NCI-H524 treated with DMSO at 0.1 percent for 48 hours (cell line): ENCODE measurements around the gene ZNF182.
"Not testable (repeated sequence)": the region's sequence is repeated elsewhere in the genome, so short reads cannot be mapped to it uniquely, and the experiment has no call there.

Experiments
- DNase-seq: peaks from one replicate; lab custom pipeline; 2025; lab: John Stamatoyannopoulos, UW

Gene ZNF182

DNA sequence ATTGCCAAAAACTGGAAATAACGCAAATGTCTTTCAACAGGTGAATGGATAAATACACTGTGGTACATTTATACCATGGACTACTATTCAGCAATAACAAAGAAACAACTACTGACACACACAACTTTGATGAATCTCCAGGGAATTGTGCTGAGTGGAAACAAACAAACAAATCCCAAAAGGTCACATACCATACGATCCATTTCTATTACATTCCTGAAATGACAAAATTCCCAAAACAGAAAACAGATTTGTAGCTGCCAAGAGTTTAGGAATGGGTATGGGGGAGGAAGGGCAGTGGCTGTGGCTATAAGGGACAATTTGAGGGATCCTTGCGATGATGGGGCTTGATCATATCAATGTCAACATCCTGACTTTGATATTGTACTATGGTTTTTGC is 2.5 kb downstream of the ZNF182 start:
- no peak for DNase-seq

DNA sequence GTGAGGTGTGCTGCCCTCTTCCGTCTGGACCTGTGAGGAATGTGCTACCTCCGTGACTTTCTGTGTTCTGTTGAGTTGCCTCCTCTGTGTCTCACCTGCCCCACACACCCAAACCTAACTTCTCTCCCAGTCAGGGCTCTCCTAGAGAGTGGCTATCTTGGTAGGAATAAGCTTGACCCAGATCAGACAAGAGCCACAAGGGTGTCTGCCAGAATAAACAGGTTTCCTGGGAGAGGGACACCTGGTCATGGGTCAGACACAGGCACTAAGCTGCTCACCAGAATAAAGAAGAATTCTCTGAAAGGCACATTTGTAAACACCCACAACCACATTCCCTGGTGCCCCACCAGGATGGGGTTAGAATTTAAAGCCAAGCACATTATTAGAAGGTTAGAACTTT is 11.1 kb downstream of the ZNF182 start:
- DNase-seq: no peak

DNA sequence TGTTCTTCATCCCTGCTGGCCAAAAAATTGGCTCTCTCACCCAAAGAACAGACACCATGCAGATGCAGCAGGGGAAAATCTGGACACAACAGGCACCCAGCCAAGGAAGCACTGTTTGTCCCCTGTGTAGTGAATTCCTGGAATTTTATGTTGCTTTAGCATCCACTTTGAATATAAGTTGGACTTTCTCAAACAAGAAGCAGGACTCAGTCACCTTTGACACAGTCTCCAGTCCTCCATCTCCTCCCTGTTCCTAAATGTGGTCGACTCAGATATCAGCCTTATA is 11.8 kb downstream of the ZNF182 start:
- no peak for DNase-seq

DNA sequence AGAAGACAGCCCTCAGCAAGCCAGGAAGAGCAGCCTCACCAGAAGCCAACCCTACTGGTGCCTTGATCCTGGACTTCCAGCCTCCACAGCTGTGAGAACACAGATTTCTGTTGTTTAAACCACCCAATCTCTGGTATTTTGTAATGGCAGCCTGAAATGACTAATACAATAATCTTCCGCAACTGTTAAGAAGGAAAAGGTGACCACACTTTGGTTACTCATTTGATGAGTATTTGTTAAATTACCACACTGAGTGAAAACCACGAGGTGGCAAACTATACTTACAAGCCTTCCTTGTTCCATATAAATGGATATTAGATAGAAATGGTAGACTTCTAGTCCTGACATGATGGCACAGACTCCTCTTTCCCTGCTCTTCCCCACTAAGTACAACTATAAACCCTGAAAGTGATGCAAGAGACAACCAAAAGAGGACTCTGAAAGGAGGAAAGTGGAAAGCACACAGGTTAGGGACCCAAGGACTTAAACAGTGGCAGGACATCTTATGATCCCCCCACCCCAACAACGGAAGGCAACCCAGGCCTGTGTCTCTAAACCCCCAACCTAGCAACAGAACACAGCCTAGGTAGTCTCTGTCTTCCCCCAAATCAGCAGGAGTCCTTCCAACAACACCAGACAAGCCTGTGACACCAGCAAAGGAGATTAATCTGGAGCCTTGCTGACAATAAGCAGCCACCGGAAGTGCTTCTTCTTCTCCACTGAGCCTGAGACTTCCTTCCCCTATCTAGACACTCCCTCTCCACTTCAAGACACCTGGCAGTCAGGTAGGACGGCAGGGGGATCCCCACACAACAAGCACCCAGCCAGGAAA is 12.3 kb downstream of the ZNF182 start:
- DNase-seq: no peak

DNA sequence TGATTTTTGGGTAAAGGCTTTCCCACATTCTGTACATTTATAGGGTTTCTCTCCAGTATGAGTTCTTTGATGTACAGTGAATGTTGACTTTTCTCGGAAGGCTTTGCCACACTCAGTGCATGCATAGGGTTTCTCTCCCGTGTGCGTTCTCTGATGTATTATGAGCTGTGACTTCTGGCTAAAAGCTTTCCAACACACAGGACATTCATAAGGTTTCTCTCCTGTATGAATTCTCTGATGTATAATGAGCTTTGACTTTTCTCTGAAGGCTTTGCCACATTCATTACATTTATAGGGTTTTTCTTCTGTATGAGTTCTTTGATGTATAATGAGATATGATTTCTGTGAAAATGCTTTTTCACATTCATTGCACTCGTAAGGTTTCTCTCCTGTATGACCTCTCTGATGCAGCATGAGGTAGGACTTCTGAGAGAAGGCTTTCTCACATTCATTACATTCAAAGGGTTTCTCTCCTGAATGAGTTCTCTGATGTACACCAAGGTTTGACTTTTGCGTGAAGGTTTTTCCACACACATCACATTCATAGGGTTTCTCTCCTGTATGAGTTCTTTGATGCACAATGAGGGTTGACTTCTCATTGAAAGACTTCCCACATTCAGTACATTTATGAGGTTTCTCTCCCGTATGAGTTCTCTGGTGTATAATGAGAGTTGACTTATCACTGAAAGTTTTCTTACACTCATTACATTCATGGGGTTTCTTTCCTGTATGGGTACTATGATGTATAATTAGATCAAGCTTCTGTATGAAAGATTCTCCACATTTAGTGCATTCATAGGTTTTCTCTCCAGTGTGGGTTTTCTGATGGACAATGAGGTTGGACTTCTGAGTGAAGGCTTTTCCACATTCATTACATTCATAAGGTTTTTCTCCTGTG is 27.3 kb downstream of the ZNF182 start:
- no peak for DNase-seq

DNA sequence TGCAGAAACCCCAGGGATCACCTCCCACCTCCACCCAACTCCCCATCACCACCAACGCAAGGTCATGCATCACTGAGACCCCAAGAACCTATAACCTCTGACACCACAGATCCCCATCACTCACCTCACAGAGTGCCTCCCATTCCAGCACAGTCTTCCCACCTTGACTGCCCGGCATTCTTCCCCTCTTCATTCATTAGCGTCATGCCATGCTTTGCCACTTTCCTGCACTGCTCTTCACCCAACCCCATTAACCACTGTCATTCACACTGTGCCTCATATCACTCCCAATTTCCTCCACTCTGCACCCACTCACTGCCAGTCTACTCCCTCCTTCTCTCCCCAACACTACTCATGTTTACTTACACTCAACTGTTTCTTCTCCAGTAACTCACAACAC is 30.6 kb downstream of the ZNF182 start:
- DNase-seq: no peak

DNA sequence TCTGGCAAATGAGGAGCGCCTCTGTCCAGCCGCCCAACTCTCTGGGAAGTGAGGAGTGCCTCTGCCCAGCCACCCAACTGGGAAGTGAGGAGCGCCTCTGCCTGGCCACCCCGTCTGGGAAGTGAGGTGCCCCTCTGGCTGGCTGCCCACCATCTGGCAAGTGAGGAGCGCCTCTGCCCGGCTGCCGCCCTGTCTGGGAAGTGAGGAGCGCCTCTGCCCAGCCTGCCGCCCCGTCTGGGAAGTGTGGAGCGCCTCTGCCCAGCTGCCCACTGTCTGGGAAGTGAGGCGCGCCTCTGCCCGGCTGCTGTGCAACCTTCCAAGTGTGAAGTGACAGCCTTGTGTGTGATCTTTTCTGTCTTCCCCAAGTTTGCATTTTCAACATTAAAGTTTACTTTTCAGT is 38.3 kb downstream of the ZNF182 start:
- not testable (repeated sequence) for DNase-seq

DNA sequence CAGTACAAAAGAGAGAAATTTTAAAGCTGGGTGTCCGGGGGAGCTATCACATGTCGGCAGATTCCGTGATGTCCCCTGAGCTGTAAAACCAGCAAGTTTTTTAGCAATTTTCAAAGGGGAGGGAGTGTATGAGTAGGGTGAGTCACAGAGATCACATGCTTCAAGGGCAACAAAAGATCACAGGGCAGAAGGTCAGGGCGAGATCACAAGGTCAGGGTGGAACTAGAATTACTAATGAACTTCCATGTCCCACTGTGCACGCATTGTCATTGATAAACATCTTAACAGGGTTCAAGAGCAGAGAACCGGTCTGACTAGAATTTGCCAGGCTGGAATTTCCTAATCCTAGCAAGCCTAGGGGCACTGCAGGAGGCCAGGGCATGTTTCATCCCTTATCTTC is 42.0 kb downstream of the ZNF182 start:
- not testable (repeated sequence) for DNase-seq

DNA sequence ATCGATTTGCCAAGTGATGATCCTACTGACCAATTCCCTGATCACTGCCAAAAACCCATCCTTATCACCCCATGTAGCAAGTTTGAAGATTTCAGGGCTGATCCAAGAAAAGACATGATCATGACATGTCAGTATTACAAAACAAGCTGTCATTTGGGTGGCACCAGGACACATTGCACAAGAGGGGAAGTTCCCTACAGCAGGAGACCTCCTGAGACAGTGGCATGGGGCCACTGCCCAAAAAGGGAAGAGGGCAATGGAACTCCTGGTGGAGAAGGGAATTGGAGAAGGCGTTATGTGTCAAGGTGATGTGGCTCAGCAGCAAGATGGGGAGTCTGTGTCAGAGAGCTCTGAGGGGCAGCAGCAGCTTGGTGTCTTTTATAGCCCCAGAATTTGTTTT is 43.4 kb downstream of the ZNF182 start:
- DNase-seq: no peak

DNA sequence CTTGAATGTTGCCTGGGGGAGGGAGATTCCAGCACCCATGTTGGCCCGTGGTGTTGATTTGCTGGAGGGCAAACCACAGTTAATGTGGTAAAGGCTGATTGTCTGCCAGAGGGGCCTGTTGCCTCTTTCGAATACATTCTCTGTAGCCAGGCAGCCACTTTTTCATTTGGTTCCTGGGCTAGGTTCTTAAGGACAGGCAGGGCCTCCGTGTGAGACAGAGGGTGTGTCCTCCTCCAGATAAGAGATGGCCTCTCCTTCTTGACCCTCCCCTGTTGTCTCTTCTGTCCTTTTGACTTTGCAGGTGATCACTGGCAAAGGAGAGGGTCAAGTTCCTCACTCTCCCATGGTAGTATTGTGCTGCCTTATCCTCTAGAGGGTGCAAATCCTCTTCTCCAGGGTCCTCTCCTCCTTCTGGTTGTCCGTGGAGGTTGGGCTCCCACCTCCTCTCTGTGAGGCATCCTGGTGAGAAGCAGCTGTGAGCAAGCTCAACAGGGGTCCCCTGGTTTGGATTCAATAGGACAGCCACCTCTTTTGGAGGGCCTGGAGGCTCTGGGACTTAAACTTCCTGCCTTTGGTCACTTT is 44.9 kb downstream of the ZNF182 start:
- no peak for DNase-seq

DNA sequence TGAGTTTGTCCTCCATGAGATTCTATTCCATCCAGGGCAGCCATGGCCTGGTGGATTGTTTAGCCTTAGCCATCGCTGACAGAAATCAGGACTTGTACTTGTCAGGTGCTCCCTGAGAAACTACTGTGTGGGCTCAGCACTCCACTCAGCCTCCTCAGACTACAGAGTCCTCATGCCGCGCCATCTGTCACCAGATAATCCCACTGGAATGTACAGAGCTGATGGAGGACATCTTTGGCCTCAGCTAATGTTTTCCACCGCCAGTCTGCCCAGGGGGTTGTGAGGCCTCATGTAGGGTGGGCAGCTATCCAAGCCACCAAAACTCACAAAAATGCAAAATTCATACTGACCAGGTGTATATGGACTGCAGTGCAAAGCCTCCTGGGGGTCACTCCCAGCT is 45.6 kb downstream of the ZNF182 start:
- not testable (repeated sequence) for DNase-seq

DNA sequence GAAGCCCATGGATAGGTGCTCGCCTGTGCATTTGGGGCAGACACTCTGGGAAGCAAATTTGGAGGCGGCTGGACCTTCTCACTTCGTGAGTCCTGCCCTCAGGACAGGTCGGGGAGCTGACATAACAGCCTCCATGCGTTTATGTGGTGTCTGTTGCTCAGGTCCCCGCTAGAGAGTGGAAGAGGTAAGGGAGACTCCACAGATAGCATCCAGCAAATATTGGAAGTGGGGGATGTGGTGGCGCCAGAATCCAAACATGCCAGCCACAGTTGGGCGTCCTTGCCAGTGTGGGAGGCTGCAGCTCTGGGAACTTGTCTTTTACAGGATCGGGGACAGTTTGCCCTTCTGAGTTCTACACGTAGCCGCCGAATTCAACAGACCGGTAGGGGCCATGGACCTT is 47.8 kb downstream of the ZNF182 start:
- DNase-seq: no peak

DNA sequence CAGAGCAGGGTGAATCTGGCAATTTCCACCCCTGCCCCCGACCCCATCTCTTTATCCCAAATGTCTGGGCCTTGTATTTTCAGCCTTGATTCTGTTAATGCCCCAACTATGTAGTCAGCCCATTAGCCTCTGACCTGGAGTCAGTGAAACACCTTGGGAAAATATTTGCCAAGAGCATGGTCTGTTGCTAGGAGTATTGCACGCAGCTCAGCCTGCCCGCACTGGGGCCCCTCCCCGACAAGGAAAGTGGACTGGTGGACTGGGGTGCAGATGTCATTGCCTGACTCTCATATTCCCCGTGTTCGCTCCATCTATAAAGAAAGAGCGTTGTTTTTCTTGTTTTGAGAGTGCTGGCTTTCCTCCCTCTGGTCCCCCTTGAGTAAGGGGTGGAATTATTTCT is 48.5 kb downstream of the ZNF182 start:
- DNase-seq: not testable (repeated sequence)

DNA sequence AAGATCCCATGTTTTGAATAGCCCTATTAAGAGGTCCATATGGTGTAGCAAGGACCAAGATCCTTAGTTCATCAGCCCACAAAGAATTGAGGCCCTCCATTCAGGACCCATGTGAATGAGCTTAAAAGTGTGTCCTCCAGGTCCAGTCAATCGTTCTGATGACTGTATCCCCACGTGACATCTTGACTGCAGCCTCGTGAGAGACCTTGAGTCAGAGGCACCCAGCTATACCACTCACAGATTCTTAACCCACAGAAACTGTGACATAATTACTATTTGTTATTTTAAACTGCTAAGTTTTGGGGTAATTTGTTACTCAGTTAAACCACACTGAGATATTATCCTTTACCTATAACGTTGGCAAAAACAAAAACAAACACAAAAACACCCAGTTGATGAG is 62.4 kb downstream of the ZNF182 start:
- no peak for DNase-seq

DNA sequence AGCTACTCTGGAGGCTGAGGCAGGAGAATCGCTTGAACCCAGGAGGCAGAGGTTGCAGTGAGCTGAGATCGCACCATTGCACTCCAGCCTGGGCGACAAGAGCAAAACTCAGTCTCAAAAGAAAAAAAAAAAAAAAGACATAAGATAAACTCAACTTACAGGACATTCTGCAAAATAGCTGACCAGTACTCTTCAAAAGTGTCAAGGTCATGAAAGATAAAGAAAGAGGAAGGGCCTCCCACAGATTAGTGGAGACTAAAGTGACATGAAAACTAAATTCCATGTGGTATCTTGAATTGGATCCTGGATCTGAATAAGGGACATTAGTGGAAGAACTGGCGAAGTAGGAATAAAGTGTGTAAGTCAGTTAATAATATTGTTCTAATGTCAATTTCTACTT is 63.3 kb downstream of the ZNF182 start:
- no peak for DNase-seq

DNA sequence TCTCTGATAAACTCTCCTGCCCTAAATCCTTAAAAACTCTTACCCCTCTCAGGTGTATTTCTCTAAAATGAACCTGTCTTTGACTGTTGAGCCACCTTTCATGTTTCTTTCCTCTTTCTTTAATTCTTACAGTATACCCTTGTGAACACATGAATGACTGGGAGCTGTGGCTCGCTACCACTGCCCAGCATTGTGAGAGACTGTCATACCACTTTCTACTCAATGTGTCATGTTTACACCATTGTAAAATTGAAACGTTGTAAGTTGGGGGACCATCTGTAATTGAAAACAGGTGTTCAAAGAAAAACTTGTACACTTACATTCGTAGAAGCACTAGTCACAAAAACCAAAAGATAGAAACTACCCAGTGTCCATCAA is 66.9 kb downstream of the ZNF182 start:
- no peak for DNase-seq

DNA sequence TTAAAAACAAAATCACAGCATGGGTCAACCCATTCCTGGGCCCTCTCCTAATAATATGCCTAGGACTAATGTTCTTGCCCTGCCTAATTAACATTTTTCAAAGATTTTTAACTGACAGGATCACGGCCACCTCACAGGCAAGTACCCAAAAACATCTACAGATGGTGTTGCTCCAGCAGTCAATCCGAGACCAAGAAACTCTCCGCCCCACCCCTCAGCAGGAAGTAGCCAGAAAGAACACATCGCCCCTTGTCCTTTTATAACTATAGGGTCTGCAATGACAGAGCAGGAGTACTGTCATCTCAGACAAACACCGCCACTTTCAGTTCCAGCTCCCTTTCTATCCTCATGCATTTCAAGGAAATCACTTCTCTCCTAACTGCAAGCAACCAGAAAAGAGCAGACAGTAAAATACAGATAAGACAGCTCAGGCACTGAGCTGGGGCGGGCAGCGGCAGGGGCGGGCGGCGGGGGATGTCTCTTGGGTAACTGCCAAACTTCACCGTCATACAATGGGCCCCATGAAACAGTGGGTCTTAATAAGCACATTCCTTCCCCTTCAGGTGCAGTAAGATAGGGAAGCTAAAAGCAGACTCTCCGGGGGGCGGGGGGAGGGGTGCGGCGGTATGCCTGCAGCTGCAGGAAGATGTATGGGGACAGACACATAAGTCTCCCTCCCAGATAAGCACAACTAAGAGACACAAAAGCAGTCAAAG is 67.4 kb downstream of the ZNF182 start:
- no peak for DNase-seq

DNA sequence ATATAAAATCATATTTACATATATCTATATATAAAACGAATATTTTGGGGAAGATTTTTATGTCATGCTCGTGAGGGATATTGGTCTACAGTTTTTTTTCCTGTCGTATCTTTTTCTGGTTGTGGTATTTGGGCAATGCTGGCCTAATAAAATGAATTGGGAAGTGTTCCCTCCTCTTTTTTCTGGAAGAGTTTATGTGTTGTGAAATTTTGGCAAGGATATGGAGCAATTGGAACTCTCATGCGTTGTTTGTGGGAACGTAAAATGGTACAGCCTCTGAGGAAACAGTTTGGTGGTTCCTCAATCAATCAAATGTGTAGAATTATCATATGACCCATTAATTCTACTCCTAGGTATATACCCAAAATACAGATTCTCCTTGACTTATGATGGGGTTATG is 69.8 kb downstream of the ZNF182 start:
- DNase-seq: no peak

DNA sequence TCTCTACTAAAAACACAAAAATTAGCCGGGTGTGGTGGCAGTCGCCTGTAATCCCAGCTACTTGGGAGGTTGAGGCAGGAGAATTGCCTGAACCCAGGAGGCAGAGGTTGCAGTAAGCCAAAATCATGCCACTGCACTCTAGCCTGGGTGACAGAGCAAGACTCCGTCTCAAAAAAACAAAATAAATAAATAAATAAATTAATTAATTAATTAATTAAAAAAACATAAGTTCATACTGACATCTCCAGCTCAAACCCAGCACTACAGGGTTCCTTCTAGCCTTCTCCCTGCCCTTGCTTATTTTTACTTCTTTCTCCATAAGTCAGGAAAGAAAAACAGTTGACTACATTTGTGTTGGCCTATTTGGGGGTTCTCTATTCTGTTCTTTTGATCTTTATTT is 71.8 kb downstream of the ZNF182 start:
- DNase-seq: not testable (repeated sequence)

DNA sequence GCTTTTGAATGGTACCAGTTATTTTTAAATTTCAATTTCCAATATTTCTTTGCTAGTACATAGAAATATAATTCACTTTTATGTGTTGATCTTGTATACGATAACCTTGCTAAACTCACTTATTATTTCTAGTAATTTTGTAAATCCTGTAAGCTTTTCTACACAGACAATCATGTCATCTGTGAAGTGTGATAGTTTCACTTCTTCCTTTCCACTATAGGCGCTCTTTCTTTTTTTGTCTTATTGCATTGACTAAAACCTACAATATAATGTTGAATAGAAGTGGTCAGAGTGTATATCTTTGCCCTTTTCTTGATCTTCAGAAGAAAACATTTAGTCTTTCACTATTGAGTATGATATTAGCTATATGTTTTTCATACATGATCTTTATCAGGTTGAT is 76.6 kb downstream of the ZNF182 start:
- no peak for DNase-seq
